ENCODE results near the gene MVD. TPM values are rescaled to one million over a fixed set of nuclear protein-coding genes. Genes with fewer than 3 reads are reported as not detected.

The MVD gene
- total RNA-seq, 3 donors from 2014 or later (not counting 1 experiment from before 2014, with no cell fraction given) = 176 to 271 (median 185) TPM

DNA sequence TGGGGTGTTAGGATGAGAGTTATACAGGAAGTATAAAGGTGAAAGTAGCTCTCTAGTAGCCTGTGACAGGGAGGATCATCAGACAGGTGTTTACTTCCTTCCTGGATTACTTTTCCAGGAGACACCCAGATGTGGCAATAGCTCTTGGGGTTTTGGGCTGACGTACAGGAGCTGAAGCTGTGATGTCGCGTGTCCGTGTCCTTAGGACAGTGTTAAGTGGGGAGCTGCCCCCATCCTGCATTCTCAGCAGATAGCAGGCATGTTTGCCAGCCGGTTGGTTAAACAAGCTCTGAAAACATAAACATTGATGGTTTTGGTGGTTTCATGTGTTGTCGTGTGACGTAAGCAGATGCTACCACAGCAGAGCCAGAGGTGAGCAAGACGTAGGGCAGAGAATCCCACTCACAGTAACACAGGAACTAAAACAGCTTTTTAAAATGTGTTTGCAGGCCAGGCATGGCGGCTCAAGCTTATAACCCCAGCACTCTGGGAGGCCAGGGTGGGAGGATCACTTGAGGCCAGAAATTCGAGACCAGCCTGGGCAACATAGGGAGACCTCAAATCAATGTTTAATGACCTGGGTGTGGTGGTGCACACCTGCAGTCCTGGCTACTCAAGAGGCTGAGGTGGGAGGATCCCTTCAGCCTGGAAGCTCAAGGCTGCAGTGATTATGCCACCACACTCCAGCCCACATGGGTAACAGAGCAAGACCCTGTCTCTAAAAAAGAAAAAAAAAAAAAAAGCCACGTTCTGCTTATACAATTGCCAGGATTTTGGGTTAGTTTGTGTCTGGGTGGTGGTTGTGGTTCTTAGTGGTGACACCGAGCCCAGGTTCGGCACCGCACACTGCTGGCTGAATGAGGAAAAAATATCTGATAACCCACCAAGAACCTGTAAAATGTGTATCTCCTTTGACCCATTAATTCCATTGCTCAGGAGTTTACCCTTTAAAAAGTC is 42.8 kb downstream of the MVD start:
- WGBS (ENCODE audit: insufficient coverage) = 33% methylated on average over 13 of the region's 14 CpGs
- Histone ChIP-seq H3K27ac (ENCODE audit: low read length) (peak overlapping the region; percentile 93), H3K9me3 (ENCODE audit: control insufficient read depth, insufficient read depth, low read length) (no peaks in the 10 kb centered on the region), H3K4me3 (ENCODE audit: low read length) (no peak overlapping the region), H3K36me3 (ENCODE audit: control insufficient read depth, insufficient read depth, low read length) (peaks cover 34% of the 10 kb centered on the region), H3K27me3 (ENCODE audit: control insufficient read depth, insufficient read depth, low read length) (no peaks in the 10 kb centered on the region), H3K4me1 (ENCODE audit: control insufficient read depth, insufficient read depth, low read length) (peaks cover 47% of the 10 kb centered on the region)
- DNase-seq = peak; percentile 78 to 94
- Mint-ChIP-seq H3K4me3 (peak overlapping the region; percentile 77), H3K36me3 (no peaks in the 10 kb centered on the region), H3K4me1 (peaks cover 29 to 50% of the 10 kb centered on the region in 2 donors), H3K27ac (peak overlapping the region; percentile 96 to 97), H3K9me3 (no peaks in the 10 kb centered on the region), H3K27me3 (ENCODE audit: low read depth in 2 of 2) (no peaks in the 10 kb centered on the region)
- TF ChIP-seq, protein P1, sequence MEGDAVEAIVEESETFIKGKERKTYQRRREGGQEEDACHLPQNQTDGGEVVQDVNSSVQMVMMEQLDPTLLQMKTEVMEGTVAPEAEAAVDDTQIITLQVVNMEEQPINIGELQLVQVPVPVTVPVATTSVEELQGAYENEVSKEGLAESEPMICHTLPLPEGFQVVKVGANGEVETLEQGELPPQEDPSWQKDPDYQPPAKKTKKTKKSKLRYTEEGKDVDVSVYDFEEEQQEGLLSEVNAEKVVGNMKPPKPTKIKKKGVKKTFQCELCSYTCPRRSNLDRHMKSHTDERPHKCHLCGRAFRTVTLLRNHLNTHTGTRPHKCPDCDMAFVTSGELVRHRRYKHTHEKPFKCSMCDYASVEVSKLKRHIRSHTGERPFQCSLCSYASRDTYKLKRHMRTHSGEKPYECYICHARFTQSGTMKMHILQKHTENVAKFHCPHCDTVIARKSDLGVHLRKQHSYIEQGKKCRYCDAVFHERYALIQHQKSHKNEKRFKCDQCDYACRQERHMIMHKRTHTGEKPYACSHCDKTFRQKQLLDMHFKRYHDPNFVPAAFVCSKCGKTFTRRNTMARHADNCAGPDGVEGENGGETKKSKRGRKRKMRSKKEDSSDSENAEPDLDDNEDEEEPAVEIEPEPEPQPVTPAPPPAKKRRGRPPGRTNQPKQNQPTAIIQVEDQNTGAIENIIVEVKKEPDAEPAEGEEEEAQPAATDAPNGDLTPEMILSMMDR (IDR thresholded peaks at IDR 0.05) = no peak
- ATAC-seq = peak; percentile 80 to 92 (median 87)
- intact Hi-C loops (cut with micrococcal nuclease) = loop anchor here (1.0 kb wide), 6 partner anchors 13 to 164 kb away; partner anchors contain the start of genes CYBA and SNAI3

DNA sequence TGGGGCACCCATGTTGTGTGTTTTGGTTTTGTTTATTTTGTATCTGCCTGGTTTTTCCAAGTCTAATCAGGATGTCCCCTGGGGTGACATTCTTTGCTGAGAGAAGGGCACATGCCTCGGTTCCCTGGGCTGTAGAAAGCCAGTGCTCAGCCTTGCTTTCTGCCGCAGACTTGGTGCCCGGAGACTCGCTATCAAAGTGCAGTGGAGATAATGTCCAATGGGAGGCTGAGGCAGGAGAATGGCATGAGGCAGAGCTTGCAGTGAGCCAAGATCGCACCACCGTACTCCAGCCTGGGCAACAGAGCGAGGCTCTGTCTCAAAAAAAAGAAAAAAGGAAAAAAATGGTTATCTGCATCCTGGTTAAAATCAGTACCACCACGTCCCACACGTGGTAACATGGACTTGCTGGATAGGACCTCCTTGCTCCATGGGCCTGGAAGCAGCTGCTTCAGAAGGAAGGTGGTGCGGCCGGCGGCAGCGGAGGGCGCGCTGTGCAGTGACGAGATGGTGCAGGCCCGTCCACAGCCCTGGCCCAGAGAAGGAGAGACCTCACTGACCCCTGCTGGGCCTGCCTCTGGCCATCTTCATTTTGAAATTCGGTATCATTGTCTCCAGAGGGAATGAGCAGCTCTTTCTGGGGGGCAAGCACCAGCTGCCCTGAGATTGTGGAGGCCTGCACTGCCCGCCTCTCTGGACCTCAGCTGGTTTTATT is 43.8 kb downstream of the MVD start:
- H3K27me3 Mint-ChIP-seq (ENCODE audit: low read depth in 2 of 2) = no peaks in the 10 kb centered on the region
- intact Hi-C loops (cut with micrococcal nuclease) = no loop called here
- H3K4me3 Mint-ChIP-seq = peak overlapping the region; percentile 77
- Histone ChIP-seq H3K27me3 (ENCODE audit: control insufficient read depth, insufficient read depth, low read length) (no peaks in the 10 kb centered on the region), H3K4me1 (ENCODE audit: control insufficient read depth, insufficient read depth, low read length) (peaks cover 47% of the 10 kb centered on the region), H3K27ac (ENCODE audit: low read length) (peak overlapping the region; percentile 93), H3K9me3 (ENCODE audit: control insufficient read depth, insufficient read depth, low read length) (no peaks in the 10 kb centered on the region), H3K36me3 (ENCODE audit: control insufficient read depth, insufficient read depth, low read length) (peaks cover 27% of the 10 kb centered on the region), H3K4me3 (ENCODE audit: low read length) (no peak overlapping the region)
- H3K36me3 Mint-ChIP-seq = no peaks in the 10 kb centered on the region
- DNase-seq (no peak), ATAC-seq (no peak)
- H3K27ac Mint-ChIP-seq = peak overlapping the region; percentile 96 to 97
- TF ChIP-seq, protein P1 (IDR thresholded peaks at IDR 0.05) = no peak
- no peaks in the 10 kb centered on the region for H3K9me3 Mint-ChIP-seq
- H3K4me1 Mint-ChIP-seq = peaks cover 29 to 52% of the 10 kb centered on the region in 2 donors
- WGBS (ENCODE audit: insufficient coverage) = 96% methylated on average over 19 of the region's 19 CpGs

DNA sequence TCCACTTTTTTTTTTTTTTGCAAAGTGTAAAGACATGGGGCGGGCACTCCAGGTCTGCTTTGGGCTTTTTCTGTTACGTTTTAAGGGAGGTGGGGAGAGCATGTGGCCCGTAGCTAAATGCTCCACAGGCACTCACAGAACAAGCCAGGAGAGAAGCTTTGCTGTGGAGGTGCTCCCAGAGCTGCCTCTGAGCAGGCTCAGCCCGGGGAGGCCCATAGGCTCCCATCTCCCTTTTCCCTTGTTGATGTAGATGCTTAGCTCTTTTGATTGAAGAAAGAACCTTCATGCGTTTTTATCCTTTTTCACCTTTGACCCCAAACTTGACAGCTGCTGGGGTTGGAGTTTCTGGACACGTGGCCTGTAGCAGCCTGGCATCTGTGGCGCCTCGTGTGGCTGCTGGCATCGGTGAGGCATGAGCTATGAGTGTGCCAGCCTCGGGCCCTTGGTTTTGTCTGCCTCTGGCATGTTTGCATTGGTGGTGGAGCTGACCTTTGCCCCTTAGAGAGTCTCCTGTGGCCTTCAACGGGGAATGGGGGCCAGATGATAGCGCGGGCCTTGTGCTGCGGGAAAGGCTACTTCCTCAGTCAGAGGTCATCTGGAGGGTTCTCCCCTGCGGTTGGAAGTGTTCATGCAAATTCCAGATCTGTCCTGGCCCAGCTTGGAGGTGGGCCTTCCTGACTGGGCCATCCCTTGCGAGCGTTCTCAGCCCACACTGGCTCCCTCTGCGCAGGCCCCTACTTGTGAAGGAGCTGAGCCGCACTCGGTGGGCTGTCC is 44.5 kb downstream of the MVD start:
- Mint-ChIP-seq H3K4me3 (no peak overlapping the region), H3K27me3 (ENCODE audit: low read depth in 2 of 2) (no peaks in the 10 kb centered on the region), H3K36me3 (no peaks in the 10 kb centered on the region), H3K4me1 (peaks cover 29 to 57% of the 10 kb centered on the region in 2 donors), H3K9me3 (no peaks in the 10 kb centered on the region), H3K27ac (peak overlapping the region; percentile 96 to 97)
- Histone ChIP-seq H3K36me3 (ENCODE audit: control insufficient read depth, insufficient read depth, low read length) (peaks cover 24% of the 10 kb centered on the region), H3K9me3 (ENCODE audit: control insufficient read depth, insufficient read depth, low read length) (no peaks in the 10 kb centered on the region), H3K27ac (ENCODE audit: low read length) (peak overlapping the region; percentile 93), H3K27me3 (ENCODE audit: control insufficient read depth, insufficient read depth, low read length) (no peaks in the 10 kb centered on the region), H3K4me1 (ENCODE audit: control insufficient read depth, insufficient read depth, low read length) (peaks cover 47% of the 10 kb centered on the region), H3K4me3 (ENCODE audit: low read length) (no peak overlapping the region)
- TF ChIP-seq, protein P1 (IDR thresholded peaks at IDR 0.05) = no peak
- WGBS (ENCODE audit: insufficient coverage) = 93% methylated on average over 20 of the region's 20 CpGs
- DNase-seq (no peak), ATAC-seq (no peak)
- intact Hi-C loops (cut with micrococcal nuclease) = no loop called here

Data from natural killer cell (primary cell).